Astrocyte (in vitro differentiated cells and primary cell): Measurements from ENCODE around the gene CCND1. TPM values are rescaled to one million over a fixed set of nuclear protein-coding genes. Genes with fewer than 3 reads are reported as not detected.

ENCODE experiments used
- DNase-seq: peaks from one replicate; pipeline ENCODE4 v3.0.0-alpha.2; 2010; ENCODE audit warnings: low read depth
- FAIRE-seq: peaks from 2 replicates; lab custom pipeline; 2011; peaks lifted over from hg19 to GRCh38; lab: Jason Lieb, UNC
- H2AFZ ChIP-seq: 2 replicates; pipeline ENCODE4 v1.6.0; 2012; ENCODE audit warnings: low read depth, low read length, inconsistent platforms
- H3K27ac ChIP-seq: 2 replicates; pipeline ENCODE4 v1.5.1; 2011; ENCODE audit warnings: low read depth, low read length, inconsistent platforms
- H3K27me3 ChIP-seq: 2 replicates; pipeline ENCODE4 v1.6.0; 2011; ENCODE audit warnings: low read length, inconsistent platforms; ENCODE audit not compliant: insufficient read depth
- H3K36me3 ChIP-seq: 2 replicates; pipeline ENCODE4 v1.5.1; 2011; ENCODE audit warnings: low read length, inconsistent platforms; ENCODE audit not compliant: insufficient read depth
- H3K4me1 ChIP-seq: 2 replicates; pipeline ENCODE4 v1.5.1; 2011; ENCODE audit warnings: low read length, inconsistent platforms; ENCODE audit not compliant: insufficient read depth
- H3K4me2 ChIP-seq: 2 replicates; pipeline ENCODE4 v1.6.0; 2012; ENCODE audit warnings: low read length, inconsistent platforms
- H3K4me3 ChIP-seq: 2 replicates; pipeline ENCODE4 v1.5.1; 2011; ENCODE audit warnings: low read depth, mild to moderate bottlenecking, low read length, inconsistent platforms; ENCODE audit not compliant: insufficient read depth
- H3K79me2 ChIP-seq: 2 replicates; pipeline ENCODE4 v1.6.0; 2012; ENCODE audit warnings: mild to moderate bottlenecking, low read length, inconsistent platforms; ENCODE audit not compliant: insufficient read depth
- H3K9ac ChIP-seq: 2 replicates; pipeline ENCODE4 v1.6.0; 2012; ENCODE audit warnings: mild to moderate bottlenecking, low read length, inconsistent platforms
- H3K9me3 ChIP-seq: 2 replicates; pipeline ENCODE4 v1.5.1; 2012; ENCODE audit warnings: low read depth, mild to moderate bottlenecking, low read length, inconsistent platforms; ENCODE audit not compliant: insufficient read depth
- H4K20me1 ChIP-seq: 2 replicates; pipeline ENCODE4 v1.6.0; 2012; ENCODE audit warnings: low read length, inconsistent platforms; ENCODE audit not compliant: insufficient read depth
- H3K27ac Mint-ChIP-seq: one replicate; pipeline ENCODE4 v1.8.0; 2021; ENCODE audit warnings: mild to moderate bottlenecking, mixed read lengths; ENCODE audit not compliant: unreplicated experiment
- H3K27me3 Mint-ChIP-seq: one replicate; pipeline ENCODE4 v1.8.0; 2021; ENCODE audit warnings: low read depth, mixed read lengths; ENCODE audit not compliant: unreplicated experiment
- H3K36me3 Mint-ChIP-seq: one replicate; pipeline ENCODE4 v1.8.0; 2021; ENCODE audit warnings: low read depth, mixed read lengths; ENCODE audit not compliant: unreplicated experiment
- H3K4me1 Mint-ChIP-seq: one replicate; pipeline ENCODE4 v1.8.0; 2021; ENCODE audit warnings: low read depth, mixed read lengths; ENCODE audit not compliant: unreplicated experiment
- H3K4me3 Mint-ChIP-seq: one replicate; pipeline ENCODE4 v1.8.0; 2021; ENCODE audit warnings: mild to moderate bottlenecking, moderate library complexity, mixed read lengths; ENCODE audit not compliant: unreplicated experiment
- H3K9me3 Mint-ChIP-seq: one replicate; pipeline ENCODE4 v1.8.0; 2021; ENCODE audit warnings: mild to moderate bottlenecking, mixed read lengths; ENCODE audit not compliant: unreplicated experiment
- CTCF ChIP-seq: IDR thresholded peaks from 2 replicates; pipeline ENCODE4 v1.5.1; 2011; ENCODE audit warnings: low read depth, mild to moderate bottlenecking, inconsistent platforms, low read length, moderate library complexity; ENCODE audit not compliant: insufficient read depth
- EZH2 ChIP-seq: IDR thresholded peaks from 2 replicates; pipeline ENCODE4 v1.6.1; 2012; ENCODE audit warnings: mild to moderate bottlenecking, low read length, inconsistent platforms; ENCODE audit not compliant: insufficient read depth
- total RNA-seq: library from RNA; stranded (reverse); gene quantifications from 2 replicates; pipeline ENCODE4 v1.2.1, GENCODE V29; 2021

CCND1 gene
- total RNA-seq, 1 donor from 2014 or later = 482 TPM

GRCh38 chr11:69630017-69630416 is 10.9 kb upstream of the CCND1 start:
- Histone ChIP-seq H3K27me3 (no peaks in the 10 kb centered on the region), H3K9me3 (peaks cover 4% of the 10 kb centered on the region), H4K20me1 (no peaks in the 10 kb centered on the region), H3K36me3 (no peaks in the 10 kb centered on the region), H3K27ac (no peak overlapping the region), H3K9ac (no peak overlapping the region), H3K4me3 (no peak overlapping the region), H3K79me2 (no peaks in the 10 kb centered on the region), H3K4me2 (no peak overlapping the region), H2AFZ (no peak overlapping the region), H3K4me1 (no peaks in the 10 kb centered on the region)
- Mint-ChIP-seq H3K36me3 (peaks cover 2% of the 10 kb centered on the region), H3K4me3 (no peak overlapping the region), H3K4me1 (no peaks in the 10 kb centered on the region), H3K9me3 (peaks cover 10% of the 10 kb centered on the region), H3K27me3 (peaks cover 47% of the 10 kb centered on the region), H3K27ac (no peak overlapping the region)
- FAIRE-seq (peak; percentile 43), DNase-seq (no peak)
- no peak for TF ChIP-seq EZH2
- TF ChIP-seq CTCF = no peak

- H3K9me3 ChIP-seq = peaks cover 4% of the 10 kb centered on the region
- no peak for DNase-seq
- H3K4me2 ChIP-seq = no peak overlapping the region
- peaks cover 10% of the 10 kb centered on the region for H3K9me3 Mint-ChIP-seq
- no peaks in the 10 kb centered on the region for H3K4me1 ChIP-seq
- H3K27me3 ChIP-seq = no peaks in the 10 kb centered on the region
- H2AFZ ChIP-seq = no peak overlapping the region
- no peaks in the 10 kb centered on the region for H3K4me1 Mint-ChIP-seq
- no peak overlapping the region for H3K9ac ChIP-seq
- H3K36me3 ChIP-seq = no peaks in the 10 kb centered on the region
- H3K4me3 Mint-ChIP-seq = no peak overlapping the region
- H3K36me3 Mint-ChIP-seq = peaks cover 2% of the 10 kb centered on the region
- no peaks in the 10 kb centered on the region for H3K79me2 ChIP-seq
- H3K27me3 Mint-ChIP-seq = peaks cover 45% of the 10 kb centered on the region
- H3K4me3 ChIP-seq = no peak overlapping the region
- H3K27ac Mint-ChIP-seq = no peak overlapping the region
- H4K20me1 ChIP-seq = no peaks in the 10 kb centered on the region
- FAIRE-seq = no peak
- H3K27ac ChIP-seq = no peak overlapping the region
- TF ChIP-seq EZH2 (no peak), CTCF (no peak)
Measured at GRCh38 chr11:69630424-69630823, 10.5 kb upstream of the CCND1 start.

- Histone ChIP-seq H3K9ac (no peak overlapping the region), H3K36me3 (no peaks in the 10 kb centered on the region), H3K4me3 (no peak overlapping the region), H3K4me2 (no peak overlapping the region), H3K27ac (no peak overlapping the region), H3K9me3 (peaks cover 4% of the 10 kb centered on the region), H3K27me3 (no peaks in the 10 kb centered on the region), H4K20me1 (no peaks in the 10 kb centered on the region), H3K4me1 (peaks cover 22% of the 10 kb centered on the region), H3K79me2 (no peaks in the 10 kb centered on the region), H2AFZ (no peak overlapping the region)
- H3K27ac Mint-ChIP-seq = no peak overlapping the region
- peaks cover 10% of the 10 kb centered on the region for H3K9me3 Mint-ChIP-seq
- TF ChIP-seq EZH2 (no peak), CTCF (no peak)
- no peak for FAIRE-seq
- no peak overlapping the region for H3K4me3 Mint-ChIP-seq
- DNase-seq = no peak
- H3K27me3 Mint-ChIP-seq = peaks cover 26% of the 10 kb centered on the region
- peaks cover 2% of the 10 kb centered on the region for H3K36me3 Mint-ChIP-seq
- no peaks in the 10 kb centered on the region for H3K4me1 Mint-ChIP-seq
Measured at GRCh38 chr11:69632900-69633299, 8.1 kb upstream of the CCND1 start.
